ENCODE measurements around the gene ASPSCR1. TPM values are rescaled to one million over a fixed set of nuclear protein-coding genes. Genes with fewer than 3 reads are reported as not detected.

Gene ASPSCR1
- total and polyA plus RNA-seq, 2 of the 13 experiments (the other 11 are each of a cell fraction or from before 2014, with no cell fraction given): 274 to 314 TPM

DNA sequence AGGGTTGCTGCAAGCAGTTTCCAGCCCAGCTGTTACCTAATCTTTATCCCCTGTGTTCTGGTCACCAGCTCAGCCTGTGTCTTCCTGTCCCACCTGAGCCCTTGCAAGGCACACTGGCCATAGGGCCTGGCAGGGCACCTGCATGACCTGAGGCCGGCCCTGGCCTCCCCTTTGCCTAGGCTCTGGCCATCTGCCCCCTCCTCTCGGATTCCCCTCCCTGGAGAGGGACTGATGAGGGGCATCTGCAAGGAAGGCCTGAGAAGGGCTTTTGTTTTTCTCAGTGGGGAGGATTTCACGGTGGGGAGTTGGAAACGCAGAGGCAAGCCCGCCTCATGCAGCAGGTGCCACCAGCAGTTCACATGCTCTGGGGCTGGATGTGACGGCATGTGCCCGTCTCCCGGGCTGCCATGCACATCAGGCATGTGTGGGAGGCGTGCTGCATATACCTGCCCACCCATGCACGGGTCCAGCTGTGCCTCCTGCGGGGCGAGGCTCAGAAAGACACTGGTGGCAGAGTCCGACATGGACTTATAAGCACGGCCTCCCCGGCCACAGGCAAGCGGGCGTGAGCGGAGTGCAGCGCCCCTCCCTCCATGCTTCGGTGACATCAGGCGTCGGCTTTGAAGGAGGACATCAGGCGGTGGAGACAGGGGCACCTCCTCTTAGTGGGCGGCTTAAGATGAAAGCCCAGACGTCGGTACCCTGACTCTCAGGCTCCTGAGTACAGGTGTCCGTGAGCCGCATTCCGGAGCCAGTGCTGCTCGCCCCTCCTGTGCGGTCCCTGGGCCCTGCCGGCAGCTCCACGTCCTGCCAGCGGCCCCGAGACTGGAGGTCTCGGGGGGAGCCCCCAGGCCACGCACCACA is 16.5 kb downstream of the ASPSCR1 start (continued):
- TF ChIP-seq SP2 (CRISPR knock-in tag; IDR thresholded peaks at IDR 0.05): no peak
- TF ChIP-seq, protein P1, sequence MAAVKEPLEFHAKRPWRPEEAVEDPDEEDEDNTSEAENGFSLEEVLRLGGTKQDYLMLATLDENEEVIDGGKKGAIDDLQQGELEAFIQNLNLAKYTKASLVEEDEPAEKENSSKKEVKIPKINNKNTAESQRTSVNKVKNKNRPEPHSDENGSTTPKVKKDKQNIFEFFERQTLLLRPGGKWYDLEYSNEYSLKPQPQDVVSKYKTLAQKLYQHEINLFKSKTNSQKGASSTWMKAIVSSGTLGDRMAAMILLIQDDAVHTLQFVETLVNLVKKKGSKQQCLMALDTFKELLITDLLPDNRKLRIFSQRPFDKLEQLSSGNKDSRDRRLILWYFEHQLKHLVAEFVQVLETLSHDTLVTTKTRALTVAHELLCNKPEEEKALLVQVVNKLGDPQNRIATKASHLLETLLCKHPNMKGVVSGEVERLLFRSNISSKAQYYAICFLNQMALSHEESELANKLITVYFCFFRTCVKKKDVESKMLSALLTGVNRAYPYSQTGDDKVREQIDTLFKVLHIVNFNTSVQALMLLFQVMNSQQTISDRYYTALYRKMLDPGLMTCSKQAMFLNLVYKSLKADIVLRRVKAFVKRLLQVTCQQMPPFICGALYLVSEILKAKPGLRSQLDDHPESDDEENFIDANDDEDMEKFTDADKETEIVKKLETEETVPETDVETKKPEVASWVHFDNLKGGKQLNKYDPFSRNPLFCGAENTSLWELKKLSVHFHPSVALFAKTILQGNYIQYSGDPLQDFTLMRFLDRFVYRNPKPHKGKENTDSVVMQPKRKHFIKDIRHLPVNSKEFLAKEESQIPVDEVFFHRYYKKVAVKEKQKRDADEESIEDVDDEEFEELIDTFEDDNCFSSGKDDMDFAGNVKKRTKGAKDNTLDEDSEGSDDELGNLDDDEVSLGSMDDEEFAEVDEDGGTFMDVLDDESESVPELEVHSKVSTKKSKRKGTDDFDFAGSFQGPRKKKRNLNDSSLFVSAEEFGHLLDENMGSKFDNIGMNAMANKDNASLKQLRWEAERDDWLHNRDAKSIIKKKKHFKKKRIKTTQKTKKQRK (IDR thresholded peaks at IDR 0.05; ENCODE audit: low read length): no peak
- TF ChIP-seq ZBTB7B (CRISPR knock-in tag; IDR thresholded peaks at IDR 0.05): no peak; the same call in 1 of the 2 replicates
- TF ChIP-seq PAWR (CRISPR knock-in tag; IDR thresholded peaks at IDR 0.05; ENCODE audit: borderline replicate concordance): no peak
- TF ChIP-seq DMAP1 (CRISPR knock-in tag; IDR thresholded peaks at IDR 0.05): no peak; the same call in 1 of the 2 replicates
- TF ChIP-seq, protein P2, sequence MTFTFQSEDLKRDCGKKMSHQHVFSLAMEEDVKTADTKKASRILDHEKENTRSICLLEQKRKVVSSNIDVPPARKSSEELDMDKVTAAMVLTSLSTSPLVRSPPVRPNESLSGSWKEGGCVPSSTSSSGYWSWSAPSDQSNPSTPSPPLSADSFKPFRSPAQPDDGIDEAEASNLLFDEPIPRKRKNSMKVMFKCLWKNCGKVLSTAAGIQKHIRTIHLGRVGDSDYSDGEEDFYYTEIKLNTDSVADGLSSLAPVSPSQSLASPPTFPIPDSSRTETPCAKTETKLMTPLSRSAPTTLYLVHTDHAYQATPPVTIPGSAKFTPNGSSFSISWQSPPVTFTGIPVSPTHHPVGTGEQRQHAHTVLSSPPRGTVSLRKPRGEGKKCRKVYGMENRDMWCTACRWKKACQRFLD (CRISPR knock-in tag; IDR thresholded peaks at IDR 0.05; ENCODE audit: borderline replicate concordance): peak; percentile 33; the same call in 1 of the 2 replicates
- TF ChIP-seq, protein P3, sequence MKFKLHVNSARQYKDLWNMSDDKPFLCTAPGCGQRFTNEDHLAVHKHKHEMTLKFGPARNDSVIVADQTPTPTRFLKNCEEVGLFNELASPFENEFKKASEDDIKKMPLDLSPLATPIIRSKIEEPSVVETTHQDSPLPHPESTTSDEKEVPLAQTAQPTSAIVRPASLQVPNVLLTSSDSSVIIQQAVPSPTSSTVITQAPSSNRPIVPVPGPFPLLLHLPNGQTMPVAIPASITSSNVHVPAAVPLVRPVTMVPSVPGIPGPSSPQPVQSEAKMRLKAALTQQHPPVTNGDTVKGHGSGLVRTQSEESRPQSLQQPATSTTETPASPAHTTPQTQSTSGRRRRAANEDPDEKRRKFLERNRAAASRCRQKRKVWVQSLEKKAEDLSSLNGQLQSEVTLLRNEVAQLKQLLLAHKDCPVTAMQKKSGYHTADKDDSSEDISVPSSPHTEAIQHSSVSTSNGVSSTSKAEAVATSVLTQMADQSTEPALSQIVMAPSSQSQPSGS (CRISPR knock-in tag; IDR thresholded peaks at IDR 0.05): peak; percentile 47; the same call in 1 of the 2 replicates
- no peak for TF ChIP-seq ZNF547 (CRISPR knock-in tag; IDR thresholded peaks at IDR 0.05)
- TF ChIP-seq ZNF569 (CRISPR knock-in tag; IDR thresholded peaks at IDR 0.05; ENCODE audit: borderline replicate concordance): peak; percentile 50; the same call in 1 of the 2 replicates
- no peak for TF ChIP-seq ZMYM3 (CRISPR knock-in tag; IDR thresholded peaks at IDR 0.05)
- no peak for TF ChIP-seq NFIB (CRISPR knock-in tag; IDR thresholded peaks at IDR 0.05; ENCODE audit: borderline replicate concordance)
- TF ChIP-seq PITX1 (CRISPR knock-in tag; IDR thresholded peaks at IDR 0.05): peak; percentile 48
- peak; percentile 77 for TF ChIP-seq BORCS8-MEF2B (CRISPR knock-in tag; IDR thresholded peaks at IDR 0.05)
- peak; percentile 84; the same call in 1 of the 2 replicates for TF ChIP-seq ZNF563 (CRISPR knock-in tag; IDR thresholded peaks at IDR 0.05)
- no peak; the same call in none of the 2 replicates for TF ChIP-seq NFE2 (CRISPR knock-in tag; IDR thresholded peaks at IDR 0.05)
- peak; percentile 27; the same call in 1 of the 2 replicates for TF ChIP-seq ZNF546 (CRISPR knock-in tag; conservative IDR thresholded peaks at IDR 0.05)
- TF ChIP-seq TRIM24 (CRISPR knock-in tag; IDR thresholded peaks at IDR 0.05): no peak
- no peak for TF ChIP-seq KAT2B (IDR thresholded peaks at IDR 0.05; ENCODE audit: borderline replicate concordance, low read depth, low read length)
- peak; percentile 79; the same call in 1 of the 2 replicates for TF ChIP-seq ZNF451 (CRISPR knock-in tag; IDR thresholded peaks at IDR 0.05)
- peak; percentile 71; the same call in 1 of the 2 replicates for TF ChIP-seq ZNF235 (CRISPR knock-in tag; IDR thresholded peaks at IDR 0.05; ENCODE audit: borderline replicate concordance)
- TF ChIP-seq, protein P4, sequence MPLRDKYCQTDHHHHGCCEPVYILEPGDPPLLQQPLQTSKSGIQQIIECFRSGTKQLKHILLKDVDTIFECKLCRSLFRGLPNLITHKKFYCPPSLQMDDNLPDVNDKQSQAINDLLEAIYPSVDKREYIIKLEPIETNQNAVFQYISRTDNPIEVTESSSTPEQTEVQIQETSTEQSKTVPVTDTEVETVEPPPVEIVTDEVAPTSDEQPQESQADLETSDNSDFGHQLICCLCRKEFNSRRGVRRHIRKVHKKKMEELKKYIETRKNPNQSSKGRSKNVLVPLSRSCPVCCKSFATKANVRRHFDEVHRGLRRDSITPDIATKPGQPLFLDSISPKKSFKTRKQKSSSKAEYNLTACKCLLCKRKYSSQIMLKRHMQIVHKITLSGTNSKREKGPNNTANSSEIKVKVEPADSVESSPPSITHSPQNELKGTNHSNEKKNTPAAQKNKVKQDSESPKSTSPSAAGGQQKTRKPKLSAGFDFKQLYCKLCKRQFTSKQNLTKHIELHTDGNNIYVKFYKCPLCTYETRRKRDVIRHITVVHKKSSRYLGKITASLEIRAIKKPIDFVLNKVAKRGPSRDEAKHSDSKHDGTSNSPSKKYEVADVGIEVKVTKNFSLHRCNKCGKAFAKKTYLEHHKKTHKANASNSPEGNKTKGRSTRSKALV (CRISPR knock-in tag; IDR thresholded peaks at IDR 0.05): 0 out of 2 replicates have a peak, but pooled peaks have one; percentile 37
